Upper lobe of left lung (tissue), 6 donors: ENCODE results near the gene NT5DC1. TPM values are rescaled to one million over a fixed set of nuclear protein-coding genes. Genes with fewer than 3 reads are reported as not detected.

Experiments
- ATAC-seq, 2 donors: fragments of 200-7000 bp; cut with Tn5 transposase; one replicate each; pipeline ENCODE4 v1.9.1; 2022; ENCODE audit warnings: mild to moderate bottlenecking in 2 of 2, moderate library complexity in 2 of 2; ENCODE audit not compliant: low FRiP score in 2 of 2
- DNase-seq, 2 donors: peaks; one replicate each; pipeline ENCODE4 v3.0.0-alpha.2; 2019 to 2020
- H3K27ac ChIP-seq, 4 donors: fragments of 200-600 bp; sonication (generic); one replicate each; pipeline ENCODE4 v1.5.1; 2016 to 2019
- H3K27me3 ChIP-seq, 4 donors: fragments of 200-600 bp; sonication (generic); one replicate each; pipeline ENCODE4 v1.5.1; 2017 to 2019
- H3K36me3 ChIP-seq, 4 donors: fragments of 200-600 bp; sonication (generic); one replicate each; pipeline ENCODE4 v1.5.1; 2016 to 2019
- H3K4me1 ChIP-seq, 4 donors: fragments of 200-600 bp; sonication (generic); one replicate each; pipeline ENCODE4 v1.5.1; 2018 to 2019
- H3K4me3 ChIP-seq, 4 donors: fragments of 200-600 bp; sonication (generic); one replicate each; pipeline ENCODE4 v1.5.1; 2017 to 2019; ENCODE audit warnings: mild to moderate bottlenecking in 2 of 4, moderate library complexity in 1 of 4
- H3K9me3 ChIP-seq, 4 donors: fragments of 200-600 bp; sonication (generic); one replicate each; pipeline ENCODE4 v1.5.1; 2018 to 2019
- CTCF ChIP-seq, 6 experiments: fragments of 450-650 bp in 4 of 6; fragments of 200-600 bp in 2 of 6; sonication (generic) in 2 of 6; IDR thresholded peaks; one replicate each; pipeline ENCODE4 v1.5.1; 2016 to 2019; ENCODE audit warnings: antibody characterized with exemption in 6 of 6
- EP300 ChIP-seq, 4 donors: sonication (generic); formaldehyde crosslinking; IDR thresholded peaks; one replicate each; pipeline ENCODE4 v1.5.1; 2017; ENCODE audit warnings: antibody characterized with exemption in 4 of 4, control low read depth in 2 of 4
- POLR2A ChIP-seq, 4 donors: fragments of 450-650 bp; IDR thresholded peaks; one replicate each; pipeline ENCODE4 v1.5.1; 2016 to 2017; ENCODE audit warnings: antibody characterized with exemption in 4 of 4, mild to moderate bottlenecking in 2 of 4
- POLR2AphosphoS5 ChIP-seq, 2 donors: sonication (generic); formaldehyde crosslinking; IDR thresholded peaks; one replicate each; pipeline ENCODE4 v1.5.1; 2017; ENCODE audit warnings: antibody characterized with exemption in 2 of 2
- WGBS, 2 donors: methylation state at CpG; one replicate each; pipeline ENCODE4 v1.1.5; 2017 to 2018; 5-methylcytosine and 5-hydroxymethylcytosine counted together
- total RNA-seq, 6 donors: library from RNA; depleted of rRNA in 4 of 6; stranded (reverse); fragments of >200 nt in 4 of 6; gene quantifications; one replicate each; pipeline versions ENCODE4 v1.1.0 to v1.2.1, GENCODE V29; 2016 to 2021
- donor health status: DM: no; HTN: no; CAD: no; lungs with moderate emphysema.
- donor health status: DM: no; HTN: yes; CAD: no; lungs with severe emphysema.

The NT5DC1 gene
- total RNA-seq, 6 donors from 2014 or later = 5.4 to 55.6 (median 28.8) TPM

- no peaks in the 10 kb centered on the region for H3K4me1 ChIP-seq
- 86 to 91% methylated on average over 1 of the region's 1 CpG for WGBS, 2 donors
- ATAC-seq (no peak), DNase-seq (no peak)
- TF ChIP-seq EP300 (IDR thresholded peaks at IDR 0.05) (no peak), POLR2AphosphoS5 (IDR thresholded peaks at IDR 0.05) (no peak), POLR2A (IDR thresholded peaks at IDR 0.05) (no peak), CTCF (IDR thresholded peaks at IDR 0.05) (no peak)
- H3K27ac ChIP-seq = no peak overlapping the region
- no peak overlapping the region for H3K4me3 ChIP-seq
- no peaks in the 10 kb centered on the region for H3K9me3 ChIP-seq
- no peaks in the 10 kb centered on the region for H3K27me3 ChIP-seq
- H3K36me3 ChIP-seq = no peaks in the 10 kb centered on the region
Observed at GRCh38 chr6:116136373-116136772, 35.7 kb downstream of the NT5DC1 start.

GRCh38 chr6:116136933-116137340 lies 36.3 kb downstream of the NT5DC1 start:
- ATAC-seq = no peak
- Histone ChIP-seq H3K27ac (no peak overlapping the region), H3K27me3 (no peaks in the 10 kb centered on the region), H3K9me3 (no peaks in the 10 kb centered on the region), H3K4me3 (no peak overlapping the region), H3K36me3 (no peaks in the 10 kb centered on the region), H3K4me1 (no peaks in the 10 kb centered on the region)
- WGBS, 2 donors = 70 to 74% methylated on average over 5 of the region's 5 CpGs
- no peak for DNase-seq
- TF ChIP-seq POLR2AphosphoS5 (IDR thresholded peaks at IDR 0.05) (no peak), EP300 (IDR thresholded peaks at IDR 0.05) (no peak), POLR2A (IDR thresholded peaks at IDR 0.05) (no peak), CTCF (IDR thresholded peaks at IDR 0.05) (no peak)

- 77 to 80% methylated on average over 4 of the region's 4 CpGs for WGBS, 2 donors
- H3K27ac ChIP-seq = no peak overlapping the region
- peak in 2 of 6 experiments; percentile 6 to 11 for TF ChIP-seq CTCF (IDR thresholded peaks at IDR 0.05)
- no peak for TF ChIP-seq POLR2A (IDR thresholded peaks at IDR 0.05)
- DNase-seq = peak in 1 of 2 donors; percentile 34
- H3K9me3 ChIP-seq = no peaks in the 10 kb centered on the region
- H3K4me3 ChIP-seq = no peak overlapping the region
- no peak for ATAC-seq
- H3K4me1 ChIP-seq = no peaks in the 10 kb centered on the region
- no peaks in the 10 kb centered on the region for H3K27me3 ChIP-seq
- H3K36me3 ChIP-seq = no peaks in the 10 kb centered on the region
Observed at GRCh38 chr6:116139917-116140316, 39.3 kb downstream of the NT5DC1 start.

GRCh38 chr6:116144605-116145004 lies 44.0 kb downstream of the NT5DC1 start:
- no peak overlapping the region for H3K4me3 ChIP-seq
- no peaks in the 10 kb centered on the region for H3K4me1 ChIP-seq
- TF ChIP-seq POLR2AphosphoS5 (IDR thresholded peaks at IDR 0.05) = no peak
- no peak for TF ChIP-seq POLR2A (IDR thresholded peaks at IDR 0.05)
- TF ChIP-seq CTCF (IDR thresholded peaks at IDR 0.05) = no peak
- TF ChIP-seq EP300 (IDR thresholded peaks at IDR 0.05) = no peak
- no peaks in the 10 kb centered on the region for H3K9me3 ChIP-seq
- no peak overlapping the region for H3K27ac ChIP-seq
- H3K27me3 ChIP-seq = no peaks in the 10 kb centered on the region
- ATAC-seq (peak in 1 of 2 donors; percentile 85), DNase-seq (no peak)
- WGBS, 2 donors = 67 to 68% methylated on average over 3 of the region's 3 CpGs
- H3K36me3 ChIP-seq = no peaks in the 10 kb centered on the region

GRCh38 chr6:116145803-116146675 lies 45.4 kb downstream of the NT5DC1 start:
- H3K4me1 ChIP-seq = no peaks in the 10 kb centered on the region
- H3K27me3 ChIP-seq = no peaks in the 10 kb centered on the region
- no peaks in the 10 kb centered on the region for H3K9me3 ChIP-seq
- no peak overlapping the region for H3K4me3 ChIP-seq
- no peak for ATAC-seq
- no peak overlapping the region for H3K27ac ChIP-seq
- no peak for DNase-seq
- TF ChIP-seq POLR2AphosphoS5 (IDR thresholded peaks at IDR 0.05) (no peak), EP300 (IDR thresholded peaks at IDR 0.05) (no peak), POLR2A (IDR thresholded peaks at IDR 0.05) (no peak), CTCF (IDR thresholded peaks at IDR 0.05) (no peak)
- 69 to 70% methylated on average over 4 of the region's 4 CpGs for WGBS, 2 donors
- H3K36me3 ChIP-seq = no peaks in the 10 kb centered on the region
